ENCODE results near the gene KRTAP10-6. TPM values are rescaled to one million over a fixed set of nuclear protein-coding genes. Genes with fewer than 3 reads are reported as not detected.
"Not testable (repeated sequence)": the region's sequence is repeated elsewhere in the genome, so short reads cannot be mapped to it uniquely, and the experiment has no call there.

KRTAP10-6 gene
- total RNA-seq, 2 donors from 2014 or later, result not detected

DNA sequence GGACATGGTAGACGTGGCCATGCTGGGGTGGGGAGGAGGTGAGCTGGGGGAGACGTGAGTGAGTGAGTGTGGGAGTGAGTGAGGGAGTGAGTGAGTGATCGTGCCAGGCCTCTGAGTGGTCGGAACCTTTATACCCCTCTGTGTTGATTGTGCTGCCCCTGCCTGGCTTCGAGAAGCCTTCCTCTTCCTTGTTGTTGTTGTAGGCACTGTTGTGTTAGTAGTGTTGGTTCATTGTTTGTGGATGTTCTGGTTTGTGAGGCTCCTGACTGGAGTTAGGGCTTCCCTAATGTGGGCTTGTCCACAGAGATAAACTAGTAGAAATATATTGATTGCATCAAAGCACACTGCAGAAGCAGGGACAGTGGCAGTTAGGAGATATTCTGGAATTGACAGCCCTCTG is 33.6 kb downstream of the KRTAP10-6 start, which contains the start of gene KRTAP10-3:
KRTAP10-3 (minus strand) TSS at position 101 of the 400 bp plus-strand sequence; CDS start at position 21, 80 bp downstream.
- H3K36me3 ChIP-seq (replicated peaks in 1 of 2; ENCODE audit: insufficient read depth in 1 of 2, low read depth in 2 of 2), result no peaks in the 10 kb centered on the region
- no peaks in the 10 kb centered on the region for H3K4me1 ChIP-seq
- H3K27me3 ChIP-seq, result no peaks in the 10 kb centered on the region
- H3K27ac ChIP-seq, result no peak within 1 kb of the TSS
- intact Hi-C loops (cut with DNase I), result no loop called here
- ATAC-seq (no peak), DNase-seq (no peak)
- no peak within 1 kb of the TSS for H3K4me3 ChIP-seq
- no peaks in the 10 kb centered on the region for H3K9me3 ChIP-seq
- WGBS, 2 donors, result 50 to 53% methylated on average over 4 to 5 of the region's 5 CpGs
- TF ChIP-seq, protein P1, sequence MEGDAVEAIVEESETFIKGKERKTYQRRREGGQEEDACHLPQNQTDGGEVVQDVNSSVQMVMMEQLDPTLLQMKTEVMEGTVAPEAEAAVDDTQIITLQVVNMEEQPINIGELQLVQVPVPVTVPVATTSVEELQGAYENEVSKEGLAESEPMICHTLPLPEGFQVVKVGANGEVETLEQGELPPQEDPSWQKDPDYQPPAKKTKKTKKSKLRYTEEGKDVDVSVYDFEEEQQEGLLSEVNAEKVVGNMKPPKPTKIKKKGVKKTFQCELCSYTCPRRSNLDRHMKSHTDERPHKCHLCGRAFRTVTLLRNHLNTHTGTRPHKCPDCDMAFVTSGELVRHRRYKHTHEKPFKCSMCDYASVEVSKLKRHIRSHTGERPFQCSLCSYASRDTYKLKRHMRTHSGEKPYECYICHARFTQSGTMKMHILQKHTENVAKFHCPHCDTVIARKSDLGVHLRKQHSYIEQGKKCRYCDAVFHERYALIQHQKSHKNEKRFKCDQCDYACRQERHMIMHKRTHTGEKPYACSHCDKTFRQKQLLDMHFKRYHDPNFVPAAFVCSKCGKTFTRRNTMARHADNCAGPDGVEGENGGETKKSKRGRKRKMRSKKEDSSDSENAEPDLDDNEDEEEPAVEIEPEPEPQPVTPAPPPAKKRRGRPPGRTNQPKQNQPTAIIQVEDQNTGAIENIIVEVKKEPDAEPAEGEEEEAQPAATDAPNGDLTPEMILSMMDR (IDR thresholded peaks at IDR 0.05), result no peak
- no peak for TF ChIP-seq POLR2A (IDR thresholded peaks at IDR 0.05)

DNA sequence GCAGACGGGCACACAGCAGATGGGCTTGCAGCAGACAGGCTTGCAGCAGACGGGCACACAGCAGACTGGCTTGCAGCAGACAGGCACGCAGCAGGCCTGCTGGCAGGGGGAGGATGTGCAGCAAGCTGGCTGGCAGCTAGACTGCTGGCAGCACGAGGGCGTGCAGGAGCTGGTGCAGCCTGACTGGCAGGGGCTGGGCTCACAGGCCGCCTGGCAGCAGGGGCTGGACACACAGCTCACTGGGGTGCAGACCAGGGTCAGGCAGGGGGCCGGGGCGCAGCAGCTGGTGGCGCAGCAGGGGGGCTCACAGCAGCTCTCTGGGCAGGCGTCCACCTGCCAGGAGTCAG is 34.0 kb downstream of the KRTAP10-6 start:
- H3K9me3 ChIP-seq; H3K27me3 ChIP-seq; H3K4me1 ChIP-seq; intact Hi-C loops (cut with DNase I); H3K27ac ChIP-seq; DNase-seq; H3K4me3 ChIP-seq; H3K36me3 ChIP-seq (replicated peaks in 1 of 2; ENCODE audit: insufficient read depth in 1 of 2, low read depth in 2 of 2); ATAC-seq: not testable (repeated sequence)
- WGBS, 2 donors, result 0 to 50% methylated on average over 2 to 7 of the region's 10 CpGs

DNA sequence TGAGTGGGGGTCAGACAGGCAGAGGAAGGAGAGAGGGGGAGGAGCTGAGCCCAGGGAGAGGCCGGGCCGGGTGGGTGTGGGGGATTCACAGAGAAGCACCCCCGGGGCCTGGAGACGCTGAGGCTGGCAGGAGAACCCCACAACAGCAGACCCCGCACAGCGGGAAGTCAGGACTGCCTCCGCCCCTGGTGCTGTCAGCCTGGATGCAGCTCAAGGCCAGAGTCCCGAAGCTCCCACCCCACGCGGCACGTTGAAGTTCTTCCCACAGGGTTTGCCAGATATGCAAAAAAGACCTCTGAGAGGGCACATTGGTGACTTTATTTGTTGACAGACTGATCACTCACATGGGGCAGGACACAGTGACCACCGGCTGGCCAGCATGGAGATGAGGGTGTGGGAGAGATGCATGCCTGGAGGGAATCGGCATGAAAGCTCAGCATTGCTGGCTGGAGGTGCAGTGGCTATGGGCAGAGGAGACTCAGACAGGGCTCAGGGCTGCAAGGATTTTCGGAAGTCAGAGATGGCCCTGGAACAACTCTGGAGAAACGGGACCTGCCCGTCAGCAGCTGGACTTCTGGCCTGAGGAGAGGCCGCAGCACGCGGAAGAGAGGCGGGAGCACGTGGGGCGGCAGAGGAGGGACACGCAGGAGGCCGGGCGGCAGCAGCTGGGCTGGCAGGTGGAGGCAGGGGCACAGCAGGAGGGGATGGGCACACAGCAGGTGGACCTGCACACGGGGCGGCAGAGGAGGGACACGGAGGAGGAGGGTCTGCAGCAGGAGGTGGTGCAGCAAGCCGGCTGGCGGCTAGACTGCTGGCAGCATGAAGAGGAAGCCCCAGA is 34.6 kb downstream of the KRTAP10-6 start:
- DNase-seq (no peak), ATAC-seq (no peak)
- TF ChIP-seq POLR2A (IDR thresholded peaks at IDR 0.05), result no peak
- TF ChIP-seq, protein P1 (IDR thresholded peaks at IDR 0.05), result no peak
- H3K4me1 ChIP-seq, result no peaks in the 10 kb centered on the region
- no peaks in the 10 kb centered on the region for H3K9me3 ChIP-seq
- H3K4me3 ChIP-seq, result no peak overlapping the region
- H3K36me3 ChIP-seq (replicated peaks in 1 of 2; ENCODE audit: insufficient read depth in 1 of 2, low read depth in 2 of 2), result no peaks in the 10 kb centered on the region
- H3K27ac ChIP-seq, result no peak overlapping the region
- intact Hi-C loops (cut with DNase I), result no loop called here
- no peaks in the 10 kb centered on the region for H3K27me3 ChIP-seq
- 31 to 40% methylated on average over 26 to 30 of the region's 30 CpGs for WGBS, 2 donors

DNA sequence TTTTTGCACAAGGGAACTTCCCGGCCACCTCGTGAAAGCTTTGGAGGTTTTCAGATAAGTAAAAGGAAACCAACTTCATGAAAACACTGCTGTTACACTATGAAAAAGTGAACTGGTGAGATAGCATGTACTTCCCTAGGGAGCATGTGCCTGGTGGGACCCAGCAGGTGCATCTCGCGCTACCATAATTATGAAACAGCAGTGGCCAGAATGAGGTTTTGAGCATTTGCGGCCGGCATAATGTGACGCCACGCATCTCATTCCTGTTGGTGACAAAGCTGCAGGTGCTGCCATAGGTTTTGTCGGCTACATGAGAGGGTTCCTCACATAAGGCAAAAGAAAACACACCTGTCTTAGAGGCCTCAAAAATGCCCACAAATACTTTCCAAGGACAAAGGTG is 35.4 kb downstream of the KRTAP10-6 start:
- H3K27me3 ChIP-seq, result no peaks in the 10 kb centered on the region
- intact Hi-C loops (cut with DNase I), result no loop called here
- 52 to 56% methylated on average over 9 of the region's 9 CpGs for WGBS, 2 donors

DNA sequence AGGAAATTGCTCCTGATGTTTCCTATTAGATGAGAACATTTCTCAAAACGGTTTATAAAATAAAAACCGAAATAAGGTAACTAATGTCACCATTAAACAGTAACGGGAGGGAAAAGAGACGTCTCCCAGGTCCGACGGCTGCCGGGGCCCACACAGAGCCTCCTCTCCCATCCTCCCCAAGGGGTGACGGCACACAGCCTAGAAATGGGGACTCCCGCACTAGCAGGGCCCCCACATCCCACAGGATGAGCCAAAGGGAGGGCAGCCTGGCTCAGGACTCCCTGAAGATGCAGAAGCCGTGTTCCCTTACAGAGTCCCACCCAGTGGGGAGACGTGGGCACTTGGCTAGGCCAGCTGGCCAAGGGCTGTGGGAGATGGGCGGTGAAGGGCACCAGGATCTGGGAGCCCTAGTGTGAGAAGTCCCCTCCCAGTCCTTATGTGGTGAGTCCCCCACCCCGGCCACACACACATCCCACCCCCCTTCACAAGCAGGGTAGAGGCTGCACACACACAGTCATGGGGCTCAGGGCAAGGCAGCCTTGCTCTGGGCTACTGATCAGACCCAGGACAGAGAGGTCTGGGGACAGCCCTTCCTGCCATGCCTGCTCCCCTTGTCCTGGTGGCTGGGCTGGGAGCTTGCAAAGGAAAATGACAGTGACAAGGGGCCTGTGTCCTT is 37.0 kb downstream of the KRTAP10-6 start:
- intact Hi-C loops (cut with DNase I), result no loop called here
- Histone ChIP-seq H3K4me3 (no peak overlapping the region), H3K27ac (no peak overlapping the region), H3K36me3 (replicated peaks in 1 of 2; ENCODE audit: insufficient read depth in 1 of 2, low read depth in 2 of 2) (no peaks in the 10 kb centered on the region), H3K27me3 (no peaks in the 10 kb centered on the region), H3K4me1 (no peaks in the 10 kb centered on the region), H3K9me3 (no peaks in the 10 kb centered on the region)
- TF ChIP-seq, protein P1 (IDR thresholded peaks at IDR 0.05), result no peak
- no peak for TF ChIP-seq POLR2A (IDR thresholded peaks at IDR 0.05)
- DNase-seq (no peak), ATAC-seq (no peak)
- WGBS, 2 donors, result 65 to 75% methylated on average over 9 to 13 of the region's 13 CpGs

More for the DNA sequence above, 35.4 kb downstream of the KRTAP10-6 start:
- no peaks in the 10 kb centered on the region for H3K36me3 ChIP-seq (replicated peaks in 1 of 2; ENCODE audit: insufficient read depth in 1 of 2, low read depth in 2 of 2)
- ATAC-seq (no peak), DNase-seq (no peak)
- no peak for TF ChIP-seq POLR2A (IDR thresholded peaks at IDR 0.05)
- TF ChIP-seq, protein P1 (IDR thresholded peaks at IDR 0.05), result no peak
- H3K9me3 ChIP-seq, result no peaks in the 10 kb centered on the region
- H3K27ac ChIP-seq, result no peak overlapping the region
- no peaks in the 10 kb centered on the region for H3K4me1 ChIP-seq
- no peak overlapping the region for H3K4me3 ChIP-seq

Measured in body of pancreas (tissue), 4 donors.